ENCODE results near the gene TMEM141. TPM values are rescaled to one million over a fixed set of nuclear protein-coding genes. Genes with fewer than 3 reads are reported as not detected.

The TMEM141 gene
- total and polyA plus RNA-seq, 5 donors from 2014 or later: 20.7 to 39.3 (median 32.9) TPM

DNA sequence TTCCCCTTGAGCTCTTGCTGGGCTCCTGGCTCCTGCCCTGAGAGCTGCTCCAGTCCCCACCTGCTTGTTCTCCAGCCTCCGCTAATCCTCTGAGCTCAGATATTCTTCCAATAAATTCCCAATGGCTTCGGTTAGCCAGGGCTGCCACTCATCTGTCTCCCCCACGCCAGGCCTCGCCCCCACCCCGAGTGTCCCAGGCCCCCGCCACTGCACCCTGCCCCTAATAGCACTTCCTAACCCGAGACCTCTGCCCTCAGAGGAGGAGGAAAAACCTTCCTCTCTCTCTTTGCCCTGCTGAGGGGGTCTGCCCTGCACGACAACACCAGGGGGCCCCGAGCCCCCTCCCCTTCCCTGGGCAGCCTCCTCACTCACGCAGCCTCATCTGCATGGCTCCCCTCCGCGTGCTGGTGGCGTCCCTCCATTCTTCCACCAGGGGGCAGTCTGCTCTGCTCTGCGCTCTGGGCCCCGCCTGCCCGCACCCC is 21.4 kb upstream of the TMEM141 start:
- Histone ChIP-seq H3K36me3 (ENCODE audit: control insufficient read depth, insufficient read depth, low read length) (no peaks in the 10 kb centered on the region), H3K27me3 (ENCODE audit: control insufficient read depth, insufficient read depth, low read length) (peaks cover 3% of the 10 kb centered on the region), H3K9me3 (ENCODE audit: control insufficient read depth in 2 of 2, low read length in 2 of 2) (peaks cover 0 to 8% of the 10 kb centered on the region in 2 experiments), H3K4me1 (ENCODE audit: control insufficient read depth, insufficient read depth, low read length, poor library complexity, severe bottlenecking) (peaks cover 11% of the 10 kb centered on the region), H3K4me3 (ENCODE audit: low read depth, low read length) (no peak overlapping the region), H3K27ac (ENCODE audit: insufficient read depth, low read length, poor library complexity, severe bottlenecking) (no peak overlapping the region)
- H3K4me1 Mint-ChIP-seq: peaks cover 6 to 21% (median 9%) of the 10 kb centered on the region in 4 donors
- peaks cover 17% of the 10 kb centered on the region for H3K27me3 Mint-ChIP-seq
- no peak for ATAC-seq (ENCODE audit: low read depth in 2 of 2)
- peaks cover 0 to 1% (median 0%) of the 10 kb centered on the region in 7 donors for H3K9me3 Mint-ChIP-seq
- no peaks in the 10 kb centered on the region for H3K36me3 Mint-ChIP-seq
- DNase-seq: peak in 2 of 3 donors; percentile 41 to 42
- H3K4me3 Mint-ChIP-seq: no peak overlapping the region
- H3K27ac Mint-ChIP-seq: no peak overlapping the region

DNA sequence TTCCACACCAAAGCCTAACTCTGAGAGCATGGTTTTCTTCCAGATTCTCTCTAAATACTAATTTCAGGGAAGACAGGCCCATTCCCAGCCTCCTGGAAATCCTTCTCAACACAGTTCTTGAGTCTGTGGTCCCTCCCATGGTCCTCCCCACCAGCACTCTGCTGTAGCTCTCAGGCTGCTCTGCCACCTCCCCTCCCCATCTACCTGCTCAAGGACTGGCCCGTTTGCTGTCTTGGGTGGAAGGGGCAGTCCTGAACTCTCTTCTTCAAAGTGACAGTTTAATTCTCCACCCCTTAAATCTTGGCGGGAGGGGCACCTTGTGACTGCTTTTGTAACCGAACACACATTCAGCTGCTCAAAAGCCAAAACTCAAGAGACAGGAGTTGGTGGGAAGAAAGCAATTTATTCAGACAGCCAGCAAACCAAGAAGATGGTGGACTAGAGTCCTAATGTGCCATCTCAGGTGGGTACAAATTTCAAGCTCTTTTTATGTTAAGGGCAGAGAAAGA is 19.2 kb upstream of the TMEM141 start:
- Histone ChIP-seq H3K36me3 (ENCODE audit: control insufficient read depth, insufficient read depth, low read length) (no peaks in the 10 kb centered on the region), H3K4me3 (ENCODE audit: low read depth, low read length) (no peak overlapping the region), H3K4me1 (ENCODE audit: control insufficient read depth, insufficient read depth, low read length, poor library complexity, severe bottlenecking) (peaks cover 3% of the 10 kb centered on the region), H3K27me3 (ENCODE audit: control insufficient read depth, insufficient read depth, low read length) (peaks cover 3% of the 10 kb centered on the region), H3K9me3 (ENCODE audit: control insufficient read depth in 2 of 2, low read length in 2 of 2) (peaks cover 0 to 8% of the 10 kb centered on the region in 2 experiments), H3K27ac (ENCODE audit: insufficient read depth, low read length, poor library complexity, severe bottlenecking) (no peak overlapping the region)
- ATAC-seq (ENCODE audit: low read depth in 2 of 2) (no peak), DNase-seq (no peak)
- Mint-ChIP-seq H3K27ac (no peak overlapping the region), H3K4me3 (no peak overlapping the region), H3K4me1 (peaks cover 2 to 6% (median 2%) of the 10 kb centered on the region in 4 donors), H3K9me3 (peaks cover 0 to 1% (median 0%) of the 10 kb centered on the region in 7 donors), H3K27me3 (peaks cover 12% of the 10 kb centered on the region), H3K36me3 (no peaks in the 10 kb centered on the region)

DNA sequence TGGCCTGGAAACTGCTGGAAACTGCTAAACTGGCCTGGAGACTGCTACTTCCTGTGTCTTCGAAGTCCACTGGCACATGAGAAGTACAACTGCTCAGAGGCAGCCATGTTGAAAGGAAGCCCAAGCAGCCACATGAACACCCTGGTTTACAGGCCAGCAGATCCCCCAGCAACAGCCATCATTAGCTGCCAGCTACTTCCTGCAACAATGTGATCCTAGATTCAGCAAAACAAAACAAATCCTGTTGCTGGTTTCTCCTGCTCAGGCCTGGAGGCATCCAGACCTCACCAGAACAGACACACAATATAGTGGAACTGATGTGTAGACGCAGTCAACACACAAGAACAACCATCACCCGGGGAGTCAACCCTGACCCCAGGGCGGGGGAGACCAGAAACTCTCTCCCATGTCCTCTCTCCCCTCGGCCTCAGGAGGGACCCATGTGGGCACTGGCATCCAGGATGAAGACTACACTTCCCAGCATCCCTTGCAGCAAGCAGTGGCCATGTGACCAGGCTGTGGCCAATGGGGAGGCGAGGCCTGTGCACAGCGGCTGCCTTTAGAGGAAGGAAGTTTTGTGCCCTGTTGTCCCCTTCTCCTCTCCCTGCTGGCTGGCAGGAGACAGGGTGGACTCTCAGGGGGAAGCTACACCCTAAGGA is 17.6 kb upstream of the TMEM141 start:
- Histone ChIP-seq H3K27ac (ENCODE audit: insufficient read depth, low read length, poor library complexity, severe bottlenecking) (no peak overlapping the region), H3K36me3 (ENCODE audit: control insufficient read depth, insufficient read depth, low read length) (no peaks in the 10 kb centered on the region), H3K4me3 (ENCODE audit: low read depth, low read length) (no peak overlapping the region), H3K9me3 (ENCODE audit: control insufficient read depth in 2 of 2, low read length in 2 of 2) (peaks cover 0 to 8% of the 10 kb centered on the region in 2 experiments), H3K27me3 (ENCODE audit: control insufficient read depth, insufficient read depth, low read length) (peaks cover 3% of the 10 kb centered on the region), H3K4me1 (ENCODE audit: control insufficient read depth, insufficient read depth, low read length, poor library complexity, severe bottlenecking) (no peaks in the 10 kb centered on the region)
- Mint-ChIP-seq H3K27ac (no peak overlapping the region), H3K27me3 (peaks cover 16% of the 10 kb centered on the region), H3K4me1 (peaks cover 0 to 4% (median 0%) of the 10 kb centered on the region in 4 donors), H3K4me3 (no peak overlapping the region), H3K36me3 (no peaks in the 10 kb centered on the region), H3K9me3 (peaks cover 0 to 3% (median 0%) of the 10 kb centered on the region in 7 donors)
- DNase-seq: peak in 1 of 3 donors; percentile 54
- no peak for ATAC-seq (ENCODE audit: low read depth in 2 of 2)

DNA sequence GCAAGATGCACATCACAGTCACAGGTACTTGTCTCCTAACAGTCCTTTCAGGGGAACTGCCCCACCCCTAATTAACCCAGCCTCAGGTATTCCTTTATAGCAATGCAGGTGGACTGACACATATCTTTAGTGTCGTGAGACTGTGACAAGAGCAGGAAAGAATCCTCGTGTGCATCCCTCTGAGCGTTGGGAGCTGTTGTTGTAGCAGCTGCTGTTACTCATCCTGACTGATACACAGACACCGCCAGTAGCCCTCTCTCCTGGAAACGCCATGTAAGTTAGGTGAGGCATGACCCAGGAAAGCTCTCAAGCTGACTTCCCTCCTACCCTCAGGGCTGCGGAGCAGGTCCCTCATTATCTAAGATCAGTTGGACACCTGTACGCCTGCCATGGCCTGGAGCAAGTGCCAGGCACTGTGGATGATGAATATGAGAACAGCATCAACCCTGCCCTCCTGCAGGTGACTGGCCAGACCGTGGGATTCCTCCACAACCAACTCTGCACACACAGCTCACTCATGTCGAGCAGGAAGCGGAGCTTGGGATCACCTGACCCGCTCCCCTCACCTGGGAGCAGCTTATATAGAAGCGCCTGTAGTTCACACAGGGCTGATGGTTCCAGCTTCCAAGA is 16.6 kb upstream of the TMEM141 start:
- Mint-ChIP-seq H3K4me1 (peaks cover 0 to 4% (median 2%) of the 10 kb centered on the region in 4 donors), H3K36me3 (no peaks in the 10 kb centered on the region), H3K27me3 (peaks cover 22% of the 10 kb centered on the region), H3K27ac (no peak overlapping the region), H3K9me3 (peaks cover 0 to 3% (median 0%) of the 10 kb centered on the region in 7 donors), H3K4me3 (no peak overlapping the region)
- H3K4me1 ChIP-seq (ENCODE audit: control insufficient read depth, insufficient read depth, low read length, poor library complexity, severe bottlenecking): no peaks in the 10 kb centered on the region
- no peak overlapping the region for H3K27ac ChIP-seq (ENCODE audit: insufficient read depth, low read length, poor library complexity, severe bottlenecking)
- no peak overlapping the region for H3K4me3 ChIP-seq (ENCODE audit: low read depth, low read length)
- ATAC-seq (ENCODE audit: low read depth in 2 of 2) (no peak), DNase-seq (no peak)
- peaks cover 0 to 8% of the 10 kb centered on the region in 2 experiments for H3K9me3 ChIP-seq (ENCODE audit: control insufficient read depth in 2 of 2, low read length in 2 of 2)
- no peaks in the 10 kb centered on the region for H3K36me3 ChIP-seq (ENCODE audit: control insufficient read depth, insufficient read depth, low read length)
- peaks cover 3% of the 10 kb centered on the region for H3K27me3 ChIP-seq (ENCODE audit: control insufficient read depth, insufficient read depth, low read length)

DNA sequence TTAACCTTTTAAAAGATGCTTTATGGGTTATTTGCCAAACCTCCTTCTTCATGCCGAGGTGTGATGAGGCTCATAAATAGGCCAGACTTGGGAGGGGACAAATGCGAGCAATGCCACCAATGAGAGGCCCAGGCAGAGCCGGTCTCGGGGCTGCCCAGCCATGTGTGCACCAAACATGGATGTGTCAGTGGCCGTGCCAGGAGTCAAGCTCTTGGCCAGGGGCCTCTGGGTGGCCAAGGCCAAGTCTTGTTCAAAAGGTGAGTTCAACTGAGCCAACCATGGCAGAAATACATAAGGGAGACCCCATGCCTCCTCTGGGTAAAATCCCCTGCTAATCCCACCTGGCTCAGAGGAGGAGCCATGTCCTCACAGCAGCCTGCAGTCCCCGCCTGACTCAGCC is 16.0 kb upstream of the TMEM141 start:
- peaks cover 0 to 3% (median under 1%) of the 10 kb centered on the region in 4 donors for H3K4me1 Mint-ChIP-seq
- Histone ChIP-seq H3K4me3 (ENCODE audit: low read depth, low read length) (no peak overlapping the region), H3K36me3 (ENCODE audit: control insufficient read depth, insufficient read depth, low read length) (no peaks in the 10 kb centered on the region), H3K9me3 (ENCODE audit: control insufficient read depth in 2 of 2, low read length in 2 of 2) (peaks cover 0 to 8% of the 10 kb centered on the region in 2 experiments), H3K4me1 (ENCODE audit: control insufficient read depth, insufficient read depth, low read length, poor library complexity, severe bottlenecking) (no peaks in the 10 kb centered on the region), H3K27me3 (ENCODE audit: control insufficient read depth, insufficient read depth, low read length) (peaks cover 3% of the 10 kb centered on the region), H3K27ac (ENCODE audit: insufficient read depth, low read length, poor library complexity, severe bottlenecking) (no peak overlapping the region)
- no peaks in the 10 kb centered on the region for H3K36me3 Mint-ChIP-seq
- peaks cover 0 to 3% (median 0%) of the 10 kb centered on the region in 7 donors for H3K9me3 Mint-ChIP-seq
- H3K27me3 Mint-ChIP-seq: peaks cover 25% of the 10 kb centered on the region
- DNase-seq (no peak), ATAC-seq (ENCODE audit: low read depth in 2 of 2) (no peak)
- H3K27ac Mint-ChIP-seq: no peak overlapping the region
- no peak overlapping the region for H3K4me3 Mint-ChIP-seq

DNA sequence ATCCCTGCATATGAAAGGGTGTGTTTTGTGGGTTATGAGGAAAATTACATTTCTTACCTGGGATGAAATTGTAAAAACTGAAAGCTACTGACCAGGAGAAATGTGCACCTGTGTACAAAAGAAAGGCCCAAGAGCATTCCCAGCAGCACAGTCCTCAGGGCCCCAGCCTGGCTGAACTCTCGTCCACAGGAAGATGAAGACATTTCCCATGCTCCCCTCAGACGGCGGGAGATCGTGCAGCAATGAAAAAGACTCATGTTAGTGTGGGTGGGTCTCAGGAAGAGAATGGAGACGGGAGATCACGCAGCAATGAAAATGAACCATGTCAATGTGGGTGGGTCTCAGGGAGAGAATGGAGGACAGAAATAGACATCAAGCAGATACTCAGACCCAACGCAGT is 14.2 kb upstream of the TMEM141 start:
- Histone ChIP-seq H3K4me3 (ENCODE audit: low read depth, low read length) (no peak overlapping the region), H3K27ac (ENCODE audit: insufficient read depth, low read length, poor library complexity, severe bottlenecking) (no peak overlapping the region), H3K27me3 (ENCODE audit: control insufficient read depth, insufficient read depth, low read length) (peaks cover 3% of the 10 kb centered on the region), H3K4me1 (ENCODE audit: control insufficient read depth, insufficient read depth, low read length, poor library complexity, severe bottlenecking) (no peaks in the 10 kb centered on the region), H3K36me3 (ENCODE audit: control insufficient read depth, insufficient read depth, low read length) (no peaks in the 10 kb centered on the region), H3K9me3 (ENCODE audit: control insufficient read depth in 2 of 2, low read length in 2 of 2) (peaks cover 0 to 8% of the 10 kb centered on the region in 2 experiments)
- DNase-seq (no peak), ATAC-seq (ENCODE audit: low read depth in 2 of 2) (no peak)
- Mint-ChIP-seq H3K4me3 (no peak overlapping the region), H3K27ac (peak overlapping the region in 1 of 3 donors; percentile 36), H3K9me3 (peaks cover 0 to 3% (median 0%) of the 10 kb centered on the region in 7 donors), H3K27me3 (peaks cover 19% of the 10 kb centered on the region), H3K4me1 (peaks cover 0 to 3% (median 0%) of the 10 kb centered on the region in 4 donors), H3K36me3 (no peaks in the 10 kb centered on the region)

DNA sequence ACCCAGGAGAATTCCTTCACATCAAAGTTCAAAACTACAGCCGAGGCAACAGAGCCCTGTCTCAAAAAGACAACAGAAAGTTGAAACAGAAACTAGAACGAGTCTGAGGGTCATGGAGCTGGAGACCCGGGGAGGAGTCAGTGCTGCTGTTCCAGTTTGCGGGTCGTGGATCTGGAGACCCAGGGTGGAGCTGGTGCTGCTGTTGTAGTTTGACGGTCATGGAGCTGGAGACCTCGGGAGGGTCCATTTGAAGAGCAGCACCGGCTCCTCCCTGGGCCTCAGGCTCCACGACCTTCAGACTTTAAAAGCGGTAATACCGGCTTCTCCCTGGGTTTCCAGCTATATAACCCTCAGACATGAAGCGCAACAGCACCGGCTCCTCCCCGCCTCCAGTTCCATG is 13.8 kb upstream of the TMEM141 start:
- Histone ChIP-seq H3K9me3 (ENCODE audit: control insufficient read depth in 2 of 2, low read length in 2 of 2) (peaks cover 0 to 8% of the 10 kb centered on the region in 2 experiments), H3K4me1 (ENCODE audit: control insufficient read depth, insufficient read depth, low read length, poor library complexity, severe bottlenecking) (no peaks in the 10 kb centered on the region), H3K27me3 (ENCODE audit: control insufficient read depth, insufficient read depth, low read length) (peaks cover 3% of the 10 kb centered on the region), H3K4me3 (ENCODE audit: low read depth, low read length) (no peak overlapping the region), H3K36me3 (ENCODE audit: control insufficient read depth, insufficient read depth, low read length) (no peaks in the 10 kb centered on the region), H3K27ac (ENCODE audit: insufficient read depth, low read length, poor library complexity, severe bottlenecking) (no peak overlapping the region)
- Mint-ChIP-seq H3K27ac (peak overlapping the region in 1 of 3 donors; percentile 36), H3K4me3 (no peak overlapping the region), H3K27me3 (peaks cover 20% of the 10 kb centered on the region), H3K9me3 (peaks cover 0 to 3% (median 0%) of the 10 kb centered on the region in 7 donors), H3K4me1 (peaks cover 0 to 3% (median 0%) of the 10 kb centered on the region in 4 donors), H3K36me3 (no peaks in the 10 kb centered on the region)
- ATAC-seq (ENCODE audit: low read depth in 2 of 2) (no peak), DNase-seq (no peak)

All from CD4-positive, CD25-positive, alpha-beta regulatory T cell (primary cell).